Fibroblast of the aortic adventitia (primary cell): ENCODE results near the gene CSNK1A1. TPM values are rescaled to one million over a fixed set of nuclear protein-coding genes. Genes with fewer than 3 reads are reported as not detected.
"Not testable (repeated sequence)": the region's sequence is repeated elsewhere in the genome, so short reads cannot be mapped to it uniquely, and the experiment has no call there.

Experiments
- DNase-seq: peaks from one replicate; pipeline ENCODE4 v3.0.0-alpha.2; 2010; ENCODE audit warnings: low read depth
- H3K4me3 ChIP-seq: 2 replicates; pipeline ENCODE4 v1.5.1; 2011; ENCODE audit warnings: low read depth, mild to moderate bottlenecking, control low read depth, low read length, moderate library complexity
- CTCF ChIP-seq: IDR thresholded peaks from 2 replicates; pipeline ENCODE4 v1.5.1; 2011; ENCODE audit warnings: mild to moderate bottlenecking, low read length, control low read depth, inconsistent platforms; ENCODE audit not compliant: insufficient read depth
- total RNA-seq: library from RNA; depleted of rRNA; stranded (reverse); fragments of >200 nt; gene quantifications from 2 replicates; pipeline ENCODE4 v1.2.3, GENCODE V29; 2012; ENCODE audit warnings: low replicate concordance

CSNK1A1 gene
- total RNA-seq, 1 donor = 394 TPM

GRCh38 chr5:149540089-149540488, 11.2 kb downstream of the CSNK1A1 start:
- no peak overlapping the region for H3K4me3 ChIP-seq
- DNase-seq = no peak
- TF ChIP-seq CTCF = no peak

DNA sequence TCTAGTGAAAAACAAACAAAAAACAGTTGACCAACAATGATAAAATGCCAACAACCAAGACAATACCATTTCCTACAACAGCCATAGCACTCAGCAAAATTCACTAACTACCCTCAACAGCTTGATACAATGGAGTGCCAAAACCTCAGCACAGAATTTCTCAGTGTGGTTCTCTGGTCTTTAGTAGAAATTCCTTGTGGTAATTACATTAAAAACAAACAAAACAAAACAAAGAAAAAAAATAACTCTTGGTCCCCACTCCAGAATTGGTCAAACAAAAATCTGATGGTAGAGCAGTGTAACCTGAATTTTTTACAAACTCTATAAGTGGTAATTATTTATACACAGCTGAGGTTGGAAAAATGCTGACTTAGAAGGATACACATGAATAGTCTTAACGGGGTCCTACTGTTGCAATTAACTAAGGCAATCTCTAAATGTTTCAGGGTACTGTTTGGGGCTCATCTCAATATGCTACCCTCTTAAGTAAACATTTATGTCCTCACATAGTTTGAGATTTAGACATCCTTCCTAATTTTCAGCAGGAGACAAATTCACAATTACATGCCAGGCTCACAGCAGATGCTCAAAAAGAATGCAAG, 13.8 kb downstream of the CSNK1A1 start:
- DNase-seq = no peak
- TF ChIP-seq CTCF = no peak

GRCh38 chr5:149535787-149536186, 15.5 kb downstream of the CSNK1A1 start:
- not testable (repeated sequence) for DNase-seq

More for the DNA sequence above, 13.8 kb downstream of the CSNK1A1 start:
- H3K4me3 ChIP-seq = no peak overlapping the region

DNA sequence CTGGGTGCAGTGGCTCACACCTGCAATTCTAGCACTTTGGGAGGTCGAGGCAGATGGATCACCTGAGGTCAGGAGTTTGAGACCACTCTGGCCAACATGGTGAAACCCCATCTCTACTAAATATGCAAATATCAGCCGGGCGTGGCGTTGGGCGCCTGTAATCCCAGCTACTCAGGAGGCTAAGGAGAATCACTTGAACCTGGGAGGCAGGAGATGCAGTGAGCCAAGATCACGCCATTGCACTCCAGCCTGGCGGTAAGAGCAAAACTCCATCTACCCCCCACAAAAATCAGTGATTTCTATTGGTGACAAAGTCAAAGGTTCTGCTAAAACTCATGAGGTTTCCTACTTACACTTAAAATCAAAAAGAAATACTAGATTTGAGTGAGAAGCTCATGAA, 18.8 kb downstream of the CSNK1A1 start:
- no peak for TF ChIP-seq CTCF
- DNase-seq = no peak

More at GRCh38 chr5:149535787-149536186, 15.5 kb downstream of the CSNK1A1 start:
- not testable (repeated sequence) for H3K4me3 ChIP-seq

DNA sequence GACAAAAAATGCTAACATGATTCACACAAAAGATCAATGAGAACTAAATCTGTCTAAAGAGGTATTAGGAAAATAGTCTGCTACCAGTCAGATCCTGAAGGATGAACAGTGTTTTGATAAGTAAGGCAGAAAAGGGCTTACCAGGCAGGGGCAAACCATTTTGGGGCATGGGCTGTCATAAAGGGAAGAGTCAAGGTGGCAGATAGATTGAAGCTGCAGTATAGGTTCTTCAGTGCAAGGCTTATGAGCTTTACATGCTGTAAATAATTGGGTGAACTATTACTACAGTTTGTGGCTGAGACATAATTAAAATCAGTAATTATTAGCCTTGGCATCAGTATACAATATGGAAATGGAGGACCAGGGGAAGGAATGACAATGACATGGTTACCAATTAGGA, 21.8 kb downstream of the CSNK1A1 start:
- no peak for TF ChIP-seq CTCF
- DNase-seq = no peak
- H3K4me3 ChIP-seq = no peak overlapping the region

More for the DNA sequence above, 18.8 kb downstream of the CSNK1A1 start:
- H3K4me3 ChIP-seq = no peak overlapping the region

- no peak for DNase-seq
- H3K4me3 ChIP-seq = no peak overlapping the region
- TF ChIP-seq CTCF = no peak
Observed at GRCh38 chr5:149528281-149529060, 22.8 kb downstream of the CSNK1A1 start.

- TF ChIP-seq CTCF = no peak
- no peak overlapping the region for H3K4me3 ChIP-seq
- DNase-seq = peak; percentile 64
Observed at GRCh38 chr5:149526845-149527590, 24.2 kb downstream of the CSNK1A1 start.
